HG02870 (cell line): ENCODE results near the gene CEMIP2.
"Not testable (repeated sequence)": the region's sequence is repeated elsewhere in the genome, so short reads cannot be mapped to it uniquely, and the experiment has no call there.

Source experiments
- ATAC-seq: cut with Tn5 transposase; IDR thresholded peaks from one replicate; pipeline ENCODE4 v1.9.1; 2021; ENCODE audit warnings: mild to moderate bottlenecking, moderate library complexity; ENCODE audit not compliant: unreplicated experiment

Gene CEMIP2

GRCh38 chr9:71768388-71769174 lies at the start of gene CEMIP2:
CEMIP2 (minus strand) TSS chr9:71768513; CDS start chr9:71750373, 18,140 bp downstream.
- ATAC-seq, result peak; percentile 74

- ATAC-seq, result no peak
These were observed 48.7 kb upstream of the CEMIP2 start for GRCh38 chr9:71816916-71817451.

- ATAC-seq, result no peak
These were observed 46.5 kb upstream of the CEMIP2 start for GRCh38 chr9:71814815-71815214.

- no peak for ATAC-seq
These were observed 45.9 kb upstream of the CEMIP2 start for GRCh38 chr9:71814226-71814625.

- ATAC-seq, result no peak
These were observed 44.1 kb upstream of the CEMIP2 start for GRCh38 chr9:71812385-71812784.

- no peak for ATAC-seq
These were observed 39.8 kb upstream of the CEMIP2 start for GRCh38 chr9:71808068-71808467.

GRCh38 chr9:71806901-71807307 lies 38.6 kb upstream of the CEMIP2 start:
- ATAC-seq, result peak; percentile 88

- ATAC-seq, result not testable (repeated sequence)
These were observed 36.8 kb upstream of the CEMIP2 start for GRCh38 chr9:71805096-71805495.

GRCh38 chr9:71801826-71802225 lies 33.5 kb upstream of the CEMIP2 start:
- ATAC-seq, result no peak

- no peak for ATAC-seq
These were observed 29.0 kb upstream of the CEMIP2 start for GRCh38 chr9:71797266-71797665.

- ATAC-seq, result no peak
These were observed 27.9 kb upstream of the CEMIP2 start for GRCh38 chr9:71796100-71796767.

- peak; percentile 91 for ATAC-seq
These were observed 26.9 kb upstream of the CEMIP2 start for GRCh38 chr9:71795097-71795813.

GRCh38 chr9:71793386-71794105 lies 25.2 kb upstream of the CEMIP2 start:
- ATAC-seq, result no peak

- no peak for ATAC-seq
These were observed 23.6 kb upstream of the CEMIP2 start for GRCh38 chr9:71791875-71792274.

- ATAC-seq, result no peak
These were observed 22.0 kb upstream of the CEMIP2 start for GRCh38 chr9:71790296-71790695.

GRCh38 chr9:71783120-71783523 lies 14.8 kb upstream of the CEMIP2 start:
- ATAC-seq, result peak; percentile 63

- peak; percentile 81 for ATAC-seq
These were observed 13.1 kb upstream of the CEMIP2 start for GRCh38 chr9:71781391-71781790.

- no peak for ATAC-seq
These were observed 12.6 kb upstream of the CEMIP2 start for GRCh38 chr9:71780953-71781352.

GRCh38 chr9:71778085-71778484 lies 9.8 kb upstream of the CEMIP2 start:
- ATAC-seq, result no peak

- no peak for ATAC-seq
These were observed 6.6 kb upstream of the CEMIP2 start for GRCh38 chr9:71774920-71775319.

GRCh38 chr9:71772726-71773125 lies 4.4 kb upstream of the CEMIP2 start:
- ATAC-seq, result no peak
